Measurements from ENCODE around the gene BEGAIN. TPM values are rescaled to one million over a fixed set of nuclear protein-coding genes. Genes with fewer than 3 reads are reported as not detected.

The BEGAIN gene
- total RNA-seq, 4 donors from 2014 or later: 0.25 to 0.49 (median 0.26) TPM; not detected in 1

DNA sequence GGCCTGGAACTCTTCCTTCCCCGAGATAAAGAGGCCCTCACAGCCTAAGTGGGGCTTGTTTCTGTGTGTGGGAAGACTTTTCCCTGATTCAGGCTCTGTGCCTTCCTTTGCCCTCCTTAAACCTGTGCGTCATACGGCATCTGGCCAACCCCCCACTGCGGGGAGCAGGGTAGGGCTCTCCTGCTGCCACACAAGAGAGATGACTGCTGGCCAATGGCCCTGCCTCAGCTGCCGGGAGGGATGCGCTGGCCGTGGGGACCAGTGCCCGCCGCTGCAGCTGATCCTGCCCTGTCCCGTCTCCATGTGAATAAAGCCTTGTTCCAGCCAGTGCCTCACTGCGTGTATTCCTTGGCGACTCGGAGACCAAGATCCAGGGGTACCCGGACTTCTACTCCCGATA, 42.5 kb upstream of the BEGAIN start:
- TF ChIP-seq, protein P1, sequence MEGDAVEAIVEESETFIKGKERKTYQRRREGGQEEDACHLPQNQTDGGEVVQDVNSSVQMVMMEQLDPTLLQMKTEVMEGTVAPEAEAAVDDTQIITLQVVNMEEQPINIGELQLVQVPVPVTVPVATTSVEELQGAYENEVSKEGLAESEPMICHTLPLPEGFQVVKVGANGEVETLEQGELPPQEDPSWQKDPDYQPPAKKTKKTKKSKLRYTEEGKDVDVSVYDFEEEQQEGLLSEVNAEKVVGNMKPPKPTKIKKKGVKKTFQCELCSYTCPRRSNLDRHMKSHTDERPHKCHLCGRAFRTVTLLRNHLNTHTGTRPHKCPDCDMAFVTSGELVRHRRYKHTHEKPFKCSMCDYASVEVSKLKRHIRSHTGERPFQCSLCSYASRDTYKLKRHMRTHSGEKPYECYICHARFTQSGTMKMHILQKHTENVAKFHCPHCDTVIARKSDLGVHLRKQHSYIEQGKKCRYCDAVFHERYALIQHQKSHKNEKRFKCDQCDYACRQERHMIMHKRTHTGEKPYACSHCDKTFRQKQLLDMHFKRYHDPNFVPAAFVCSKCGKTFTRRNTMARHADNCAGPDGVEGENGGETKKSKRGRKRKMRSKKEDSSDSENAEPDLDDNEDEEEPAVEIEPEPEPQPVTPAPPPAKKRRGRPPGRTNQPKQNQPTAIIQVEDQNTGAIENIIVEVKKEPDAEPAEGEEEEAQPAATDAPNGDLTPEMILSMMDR (IDR thresholded peaks at IDR 0.05 in 4 of 5, conservative IDR thresholded peaks at IDR 0.05 in 1 of 5): no peak
- TF ChIP-seq POLR2A (IDR thresholded peaks at IDR 0.05): no peak

DNA sequence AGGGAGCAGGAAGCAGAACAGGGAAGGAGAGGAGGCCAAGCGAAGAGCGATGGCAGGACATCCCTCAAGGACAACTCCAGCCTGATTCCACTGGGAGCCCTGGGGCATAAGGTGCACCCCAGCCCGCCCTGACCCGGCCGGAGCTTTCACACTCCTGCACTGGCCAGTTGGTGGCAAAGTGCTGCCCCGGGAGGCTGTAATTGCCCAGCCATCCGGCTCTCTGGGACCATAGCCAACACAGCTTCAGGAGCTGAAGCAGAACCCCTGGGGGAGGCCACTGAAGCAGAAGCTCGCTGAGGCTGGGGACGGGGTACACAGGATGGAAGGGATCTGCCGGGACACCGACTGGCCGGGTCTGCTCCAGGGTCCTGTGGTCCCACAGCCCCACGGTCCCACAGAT, 41.9 kb upstream of the BEGAIN start:
- H3K27me3 ChIP-seq: peaks cover 0 to 8% (median 7%) of the 10 kb centered on the region in 3 donors
- intact Hi-C loops (cut with DNase I; ENCODE audit: low total_unique reads) (no loop called here), in situ Hi-C loops (cut with MboI; ENCODE audit: low sequenced_read_pairs in 4 of 4) (no loop called here)
- H3K9me3 ChIP-seq: no peaks in the 10 kb centered on the region
- no peak for ATAC-seq
- DNase-seq: no peak
- no peak overlapping the region for H3K27ac ChIP-seq
- TF ChIP-seq, protein P1 (IDR thresholded peaks at IDR 0.05 in 4 of 5, conservative IDR thresholded peaks at IDR 0.05 in 1 of 5): no peak
- no peak for TF ChIP-seq POLR2A (IDR thresholded peaks at IDR 0.05)
- no peaks in the 10 kb centered on the region for H3K4me1 ChIP-seq
- H3K36me3 ChIP-seq: no peaks in the 10 kb centered on the region
- H3K4me3 ChIP-seq: no peak overlapping the region

More for the DNA sequence above, 42.5 kb upstream of the BEGAIN start:
- in situ Hi-C loops (cut with MboI; ENCODE audit: low sequenced_read_pairs in 4 of 4): no loop called here
- Histone ChIP-seq H3K4me1 (no peaks in the 10 kb centered on the region), H3K4me3 (no peak overlapping the region), H3K36me3 (no peaks in the 10 kb centered on the region), H3K9me3 (no peaks in the 10 kb centered on the region), H3K27ac (no peak overlapping the region), H3K27me3 (peaks cover 0 to 8% (median 3%) of the 10 kb centered on the region in 3 donors)
- DNase-seq: no peak
- no peak for ATAC-seq
- intact Hi-C loops (cut with DNase I; ENCODE audit: low total_unique reads): no loop called here

DNA sequence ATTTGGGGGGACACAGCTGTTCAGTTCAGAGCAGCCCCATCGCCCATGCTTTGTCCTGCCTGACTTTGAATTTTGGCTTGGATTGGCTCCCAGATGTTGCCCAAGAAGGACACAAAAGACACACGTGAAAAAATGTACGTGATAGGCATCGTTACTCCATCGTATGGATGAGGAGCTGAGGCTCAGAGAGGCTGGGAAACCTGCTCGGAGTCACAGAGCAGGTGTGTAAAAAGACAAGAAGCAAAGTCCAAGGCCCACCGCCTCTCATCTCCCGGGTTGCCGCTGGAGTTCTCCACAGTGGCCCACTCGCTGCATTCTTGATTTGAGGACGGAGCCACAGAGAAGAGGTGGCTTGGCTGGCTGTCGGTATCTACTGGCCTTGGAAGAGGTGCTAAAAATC, 41.0 kb upstream of the BEGAIN start:
- Histone ChIP-seq H3K9me3 (no peaks in the 10 kb centered on the region), H3K27me3 (peaks cover 0 to 10% (median 7%) of the 10 kb centered on the region in 3 donors), H3K4me1 (no peaks in the 10 kb centered on the region), H3K4me3 (no peak overlapping the region), H3K27ac (no peak overlapping the region), H3K36me3 (no peaks in the 10 kb centered on the region)
- intact Hi-C loops (cut with DNase I; ENCODE audit: low total_unique reads) (no loop called here), in situ Hi-C loops (cut with MboI; ENCODE audit: low sequenced_read_pairs in 4 of 4) (no loop called here)
- ATAC-seq (no peak), DNase-seq (no peak)
- TF ChIP-seq POLR2A (IDR thresholded peaks at IDR 0.05): no peak
- TF ChIP-seq, protein P1 (IDR thresholded peaks at IDR 0.05 in 4 of 5, conservative IDR thresholded peaks at IDR 0.05 in 1 of 5): no peak

DNA sequence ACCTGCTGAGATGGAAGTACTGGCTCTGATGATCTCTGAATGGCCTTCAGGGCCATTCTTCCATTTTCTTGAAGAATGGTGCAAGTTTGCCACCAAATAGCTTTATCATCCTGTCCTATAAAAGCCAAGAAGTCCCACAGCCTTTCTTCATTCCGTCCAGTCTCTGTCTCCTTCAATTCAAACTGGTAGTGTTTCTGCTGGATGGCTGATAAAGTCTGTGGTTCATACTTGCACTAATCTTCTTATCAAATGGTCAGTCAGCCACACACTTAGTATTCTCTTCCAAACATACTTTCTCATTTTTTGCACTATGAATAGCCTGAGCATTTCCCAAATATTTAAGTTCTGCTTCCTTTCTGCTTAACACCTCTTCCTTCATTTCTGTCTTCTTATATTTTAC, 39.4 kb upstream of the BEGAIN start:
- intact Hi-C loops (cut with DNase I; ENCODE audit: low total_unique reads) (no loop called here), in situ Hi-C loops (cut with MboI; ENCODE audit: low sequenced_read_pairs in 4 of 4) (no loop called here)
- DNase-seq: no peak
- ATAC-seq: no peak
- no peaks in the 10 kb centered on the region for H3K4me1 ChIP-seq
- no peak overlapping the region for H3K27ac ChIP-seq
- no peaks in the 10 kb centered on the region for H3K36me3 ChIP-seq
- TF ChIP-seq, protein P1 (IDR thresholded peaks at IDR 0.05 in 4 of 5, conservative IDR thresholded peaks at IDR 0.05 in 1 of 5): no peak
- TF ChIP-seq POLR2A (IDR thresholded peaks at IDR 0.05): no peak
- peaks cover 0 to 9% (median 7%) of the 10 kb centered on the region in 3 donors for H3K27me3 ChIP-seq
- no peak overlapping the region for H3K4me3 ChIP-seq
- no peaks in the 10 kb centered on the region for H3K9me3 ChIP-seq

DNA sequence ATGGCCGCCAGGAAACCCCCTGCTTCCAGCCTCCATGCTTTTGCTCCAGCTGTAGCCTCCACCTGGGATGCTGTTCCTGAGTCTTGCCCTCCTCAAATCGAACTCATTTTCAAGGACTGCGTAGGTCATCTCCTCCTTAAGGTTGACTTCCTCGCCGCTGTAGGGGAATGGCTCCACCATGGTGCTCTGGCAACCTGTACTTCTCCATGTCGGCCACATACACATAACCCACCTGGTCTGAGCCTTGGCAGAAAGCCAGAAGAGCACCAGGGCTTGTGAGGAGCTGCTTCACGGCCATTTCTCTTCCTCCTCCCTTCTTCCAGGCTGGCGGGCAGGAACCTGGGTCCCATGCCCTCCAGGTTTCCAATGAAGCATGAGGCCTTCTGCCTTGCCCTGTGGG, 36.7 kb upstream of the BEGAIN start:
- Histone ChIP-seq H3K27ac (no peak overlapping the region), H3K4me1 (no peaks in the 10 kb centered on the region), H3K27me3 (peaks cover 0 to 9% (median 7%) of the 10 kb centered on the region in 3 donors), H3K9me3 (no peaks in the 10 kb centered on the region), H3K4me3 (no peak overlapping the region), H3K36me3 (no peaks in the 10 kb centered on the region)
- in situ Hi-C loops (cut with MboI; ENCODE audit: low sequenced_read_pairs in 4 of 4) (no loop called here), intact Hi-C loops (cut with DNase I; ENCODE audit: low total_unique reads) (no loop called here)
- TF ChIP-seq, protein P1 (IDR thresholded peaks at IDR 0.05 in 4 of 5, conservative IDR thresholded peaks at IDR 0.05 in 1 of 5): no peak
- TF ChIP-seq POLR2A (IDR thresholded peaks at IDR 0.05): no peak
- ATAC-seq (no peak), DNase-seq (no peak)

All from gastrocnemius medialis (tissue), 4 donors.